GM18520 (cell line): ENCODE measurements around the gene SLC27A3.

Experiments used
- ATAC-seq: cut with Tn5 transposase; IDR thresholded peaks from one replicate; pipeline ENCODE4 v1.9.1; 2021; ENCODE audit not compliant: unreplicated experiment

SLC27A3 gene, protein sequence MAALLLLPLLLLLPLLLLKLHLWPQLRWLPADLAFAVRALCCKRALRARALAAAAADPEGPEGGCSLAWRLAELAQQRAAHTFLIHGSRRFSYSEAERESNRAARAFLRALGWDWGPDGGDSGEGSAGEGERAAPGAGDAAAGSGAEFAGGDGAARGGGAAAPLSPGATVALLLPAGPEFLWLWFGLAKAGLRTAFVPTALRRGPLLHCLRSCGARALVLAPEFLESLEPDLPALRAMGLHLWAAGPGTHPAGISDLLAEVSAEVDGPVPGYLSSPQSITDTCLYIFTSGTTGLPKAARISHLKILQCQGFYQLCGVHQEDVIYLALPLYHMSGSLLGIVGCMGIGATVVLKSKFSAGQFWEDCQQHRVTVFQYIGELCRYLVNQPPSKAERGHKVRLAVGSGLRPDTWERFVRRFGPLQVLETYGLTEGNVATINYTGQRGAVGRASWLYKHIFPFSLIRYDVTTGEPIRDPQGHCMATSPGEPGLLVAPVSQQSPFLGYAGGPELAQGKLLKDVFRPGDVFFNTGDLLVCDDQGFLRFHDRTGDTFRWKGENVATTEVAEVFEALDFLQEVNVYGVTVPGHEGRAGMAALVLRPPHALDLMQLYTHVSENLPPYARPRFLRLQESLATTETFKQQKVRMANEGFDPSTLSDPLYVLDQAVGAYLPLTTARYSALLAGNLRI

GRCh38 chr1:153774780-153775457 is at the start of gene SLC27A3:
SLC27A3 (plus strand) TSS chr1:153775407; CDS start chr1:153775498, 91 bp downstream.
- ATAC-seq: no peak

GRCh38 chr1:153727463-153728304 is 47.5 kb upstream of the SLC27A3 start, which contains the start of gene INTS3:
INTS3 (plus strand) TSS chr1:153728050; CDS start chr1:153728635, 585 bp downstream.
- ATAC-seq: peak; percentile 95

DNA sequence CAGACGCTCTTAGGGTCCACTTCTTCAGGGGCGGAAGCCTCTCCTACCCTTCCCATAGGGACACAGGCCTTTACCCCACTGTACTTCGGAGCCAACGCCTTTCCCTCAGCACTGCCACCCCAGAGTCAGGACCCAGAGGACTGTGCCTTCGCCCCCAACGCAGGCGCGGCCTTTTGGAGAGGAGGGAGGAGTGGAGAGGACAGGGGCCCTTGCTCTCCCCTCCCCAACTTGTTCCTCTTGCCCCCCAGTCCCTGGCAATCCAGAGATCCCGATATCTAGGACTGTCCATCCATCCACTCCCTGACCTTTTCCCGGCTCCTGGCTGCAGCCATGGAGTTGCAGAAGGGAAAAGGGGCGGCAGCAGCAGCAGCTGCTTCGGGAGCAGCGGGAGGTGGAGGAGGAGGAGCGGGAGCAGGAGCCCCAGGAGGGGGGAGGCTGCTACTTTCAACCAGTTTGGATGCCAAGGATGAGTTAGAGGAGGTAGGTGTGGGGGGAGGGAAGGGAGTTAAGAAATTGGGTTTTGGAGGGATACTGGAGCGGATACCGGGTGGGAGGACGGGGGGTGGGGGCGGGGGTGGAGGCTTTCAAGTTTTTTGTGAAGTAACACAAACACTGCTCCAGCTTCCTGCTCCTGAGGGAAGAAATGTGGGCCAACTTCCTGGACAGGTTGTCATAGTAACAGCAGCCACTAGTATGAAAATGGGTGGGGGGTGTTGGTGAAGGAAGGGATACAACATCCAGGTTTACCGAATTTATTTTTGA is 46.7 kb upstream of the SLC27A3 start:
- ATAC-seq: no peak

- no peak for ATAC-seq
These were observed 44.7 kb upstream of the SLC27A3 start for GRCh38 chr1:153730468-153730988.

- ATAC-seq: no peak
These were observed 41.2 kb upstream of the SLC27A3 start for GRCh38 chr1:153733970-153734369.

- no peak for ATAC-seq
These were observed 40.7 kb upstream of the SLC27A3 start for GRCh38 chr1:153734396-153735089.

GRCh38 chr1:153735090-153735420 is 40.2 kb upstream of the SLC27A3 start:
- no peak for ATAC-seq

- no peak for ATAC-seq
These were observed 33.2 kb upstream of the SLC27A3 start for GRCh38 chr1:153741986-153742385.

- ATAC-seq: peak; percentile 56
These were observed 32.6 kb upstream of the SLC27A3 start for GRCh38 chr1:153742411-153743142.

GRCh38 chr1:153745417-153745816 is 29.8 kb upstream of the SLC27A3 start:
- ATAC-seq: no peak

DNA sequence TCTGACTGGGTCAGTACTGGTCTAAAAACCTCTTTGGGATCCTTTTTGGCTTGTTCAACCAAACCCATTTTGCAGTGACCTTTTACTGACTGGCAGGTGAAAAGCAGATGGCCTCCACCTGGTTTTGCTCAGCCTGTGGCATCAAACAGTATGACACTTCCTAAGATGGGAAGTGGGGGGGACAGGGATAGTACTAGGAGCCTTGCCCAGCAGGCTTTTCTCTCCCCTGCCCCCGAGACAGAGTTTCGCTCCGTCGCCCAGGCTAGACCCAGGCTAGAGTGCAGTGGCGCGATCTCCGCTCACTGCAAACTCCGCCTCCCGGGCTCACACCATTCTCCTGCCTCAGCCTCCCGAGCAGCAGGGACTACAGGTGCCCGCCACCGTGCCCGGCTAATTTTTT is 29.0 kb upstream of the SLC27A3 start:
- ATAC-seq: no peak

DNA sequence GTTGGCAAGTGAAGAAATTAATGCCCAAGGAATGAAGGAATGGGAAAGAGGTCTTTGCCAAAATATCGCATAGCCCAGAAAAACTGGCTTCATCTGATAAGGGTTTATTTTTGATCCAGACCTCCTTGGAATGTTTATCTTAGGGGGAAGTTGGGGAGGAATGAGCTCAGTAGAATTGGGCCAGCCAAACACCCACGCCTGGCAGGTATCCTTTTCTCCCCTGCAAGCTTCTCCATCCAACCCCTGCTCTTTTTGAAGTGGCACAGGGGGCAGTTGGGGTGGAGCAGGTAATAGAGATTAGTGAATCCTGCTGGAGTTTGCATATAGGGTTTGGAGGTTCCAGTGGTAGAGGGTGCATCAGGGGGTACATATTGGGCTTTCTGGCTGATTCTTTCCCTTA is 26.3 kb upstream of the SLC27A3 start:
- no peak for ATAC-seq

GRCh38 chr1:153749408-153750005 is 25.7 kb upstream of the SLC27A3 start:
- peak; percentile 80 for ATAC-seq

- no peak for ATAC-seq
These were observed 24.9 kb upstream of the SLC27A3 start for GRCh38 chr1:153750026-153750995.

DNA sequence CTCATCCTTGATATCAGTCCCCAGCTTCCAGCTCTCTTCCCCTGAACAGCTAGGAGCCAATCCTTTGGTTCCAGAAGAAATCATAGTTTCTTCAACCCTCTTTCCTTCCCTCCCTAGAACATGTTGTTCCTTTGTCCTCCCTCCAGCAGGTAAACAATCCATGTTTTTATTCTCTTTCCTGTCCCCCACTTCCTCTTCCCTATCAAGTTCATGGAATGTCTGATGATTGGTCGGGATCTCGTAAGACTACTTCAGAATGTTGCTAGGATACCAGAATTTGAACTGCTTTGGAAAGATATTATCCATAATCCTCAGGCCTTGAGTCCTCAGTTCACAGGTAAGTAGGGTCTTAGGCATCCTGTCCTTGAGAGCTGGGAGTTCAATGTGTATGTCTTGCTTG is 23.1 kb upstream of the SLC27A3 start:
- no peak for ATAC-seq

DNA sequence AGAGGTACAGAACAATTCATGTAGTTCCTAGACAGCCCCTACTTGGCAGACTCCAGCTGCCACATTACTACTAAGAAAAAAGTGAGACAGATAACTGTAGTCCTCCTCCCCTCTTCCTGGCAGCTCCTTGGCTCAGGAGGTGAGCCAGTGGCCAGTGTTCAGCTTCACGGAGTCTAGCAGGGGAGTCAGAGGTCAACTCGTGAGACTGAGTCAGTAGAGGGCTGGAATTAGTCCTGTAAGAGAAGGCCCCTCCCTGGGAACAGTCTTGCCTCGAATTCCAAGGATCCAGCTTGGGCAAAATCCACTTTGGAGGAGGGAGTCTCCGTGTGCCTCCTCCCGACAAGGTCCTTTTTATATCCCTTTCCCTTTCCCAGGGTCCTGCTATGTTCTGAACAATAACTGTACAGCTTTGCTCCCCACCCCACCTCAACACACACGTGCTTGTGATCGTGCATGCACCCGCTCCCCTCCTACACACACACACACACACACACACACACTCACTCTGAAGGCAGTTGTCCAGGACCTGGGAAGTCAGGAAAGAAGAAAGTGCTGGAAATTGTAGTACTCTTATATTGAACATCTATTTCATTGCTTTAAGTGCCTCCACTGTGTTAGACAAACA is 22.5 kb upstream of the SLC27A3 start:
- no peak for ATAC-seq

DNA sequence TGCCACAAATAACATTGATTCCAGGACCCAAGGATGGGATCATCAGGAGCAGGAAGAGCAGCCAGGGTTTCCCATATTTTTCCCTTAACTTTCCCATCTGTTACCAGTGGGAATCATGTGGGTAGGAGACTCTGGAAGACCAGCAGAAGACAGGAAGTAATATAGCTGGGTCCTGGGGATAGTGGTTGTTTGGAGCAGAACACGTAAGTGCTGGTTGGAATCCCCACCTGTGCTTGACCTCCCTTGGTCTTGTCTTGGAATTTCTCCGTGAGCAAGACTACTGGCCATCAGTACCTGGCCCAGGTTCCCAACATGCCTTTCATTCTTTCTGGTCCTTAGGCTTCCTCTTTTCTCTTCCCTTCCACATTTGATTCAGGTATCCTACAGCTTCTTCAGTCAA is 20.9 kb upstream of the SLC27A3 start:
- no peak for ATAC-seq
